ENCODE measurements around the gene CAMK1D. TPM values are rescaled to one million over a fixed set of nuclear protein-coding genes. Genes with fewer than 3 reads are reported as not detected.
"Not testable (repeated sequence)": the region's sequence is repeated elsewhere in the genome, so short reads cannot be mapped to it uniquely, and the experiment has no call there.

CAMK1D gene
- polyA plus RNA-seq, 3 donors: 2.2 to 9.7 (median 8.4) TPM

DNA sequence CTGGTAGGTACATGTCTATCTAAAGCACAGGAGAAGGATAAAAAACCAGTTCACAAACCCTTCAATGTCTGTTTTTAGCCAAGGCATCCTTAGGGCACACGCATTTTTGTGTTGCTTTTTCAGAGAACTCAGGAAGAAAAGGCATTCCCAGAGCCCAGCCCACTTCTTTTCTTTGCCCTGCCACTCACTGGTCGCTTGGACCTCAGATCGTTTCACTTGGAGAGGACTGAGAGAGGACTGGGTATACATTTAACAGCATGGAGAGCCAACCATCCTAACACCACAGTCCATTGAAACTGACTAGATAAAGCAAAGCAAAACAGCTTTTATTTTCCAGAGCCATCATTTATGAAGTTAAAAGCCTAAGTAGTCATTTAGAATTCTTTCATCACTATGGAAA is 194.2 kb downstream of the CAMK1D start:
- H3K27ac ChIP-seq (ENCODE audit: low read depth, low read length): no peak overlapping the region
- 90 to 93% (median 92%) methylated on average over 3 of the region's 3 CpGs for WGBS, 3 donors

DNA sequence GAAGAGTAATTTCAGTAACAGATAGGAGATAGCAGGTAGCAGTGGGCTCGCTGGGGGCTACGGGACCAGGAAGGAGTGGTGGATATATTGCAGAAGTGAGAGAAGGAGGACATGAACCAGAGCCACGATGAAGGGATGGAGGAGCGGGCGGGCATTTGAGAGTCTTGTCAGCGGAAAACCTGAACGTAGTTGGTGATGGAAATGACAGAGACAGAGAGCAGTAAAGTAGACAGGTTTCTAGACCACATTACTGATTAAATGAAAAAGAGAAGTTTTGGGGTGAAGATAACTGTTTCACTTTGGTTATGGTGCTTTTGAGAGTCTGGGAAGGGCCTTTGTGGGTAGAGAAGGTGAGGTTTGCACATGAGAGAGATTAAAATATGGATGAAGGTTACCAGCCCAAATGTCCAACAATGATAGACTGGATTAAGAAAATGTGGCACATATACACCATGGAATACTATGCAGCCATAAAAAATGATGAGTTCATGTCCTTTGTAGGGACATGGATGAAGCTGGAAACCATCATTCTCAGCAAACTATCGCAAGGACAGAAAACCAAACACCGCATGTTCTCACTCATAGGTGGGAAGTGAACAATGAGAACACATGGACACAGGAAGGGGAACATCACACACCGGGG is 196.9 kb downstream of the CAMK1D start:
- not testable (repeated sequence) for H3K27ac ChIP-seq (ENCODE audit: low read depth, low read length)
- WGBS, 3 donors: 94 to 95% (median 95%) methylated on average over 8 to 10 of the region's 10 CpGs

DNA sequence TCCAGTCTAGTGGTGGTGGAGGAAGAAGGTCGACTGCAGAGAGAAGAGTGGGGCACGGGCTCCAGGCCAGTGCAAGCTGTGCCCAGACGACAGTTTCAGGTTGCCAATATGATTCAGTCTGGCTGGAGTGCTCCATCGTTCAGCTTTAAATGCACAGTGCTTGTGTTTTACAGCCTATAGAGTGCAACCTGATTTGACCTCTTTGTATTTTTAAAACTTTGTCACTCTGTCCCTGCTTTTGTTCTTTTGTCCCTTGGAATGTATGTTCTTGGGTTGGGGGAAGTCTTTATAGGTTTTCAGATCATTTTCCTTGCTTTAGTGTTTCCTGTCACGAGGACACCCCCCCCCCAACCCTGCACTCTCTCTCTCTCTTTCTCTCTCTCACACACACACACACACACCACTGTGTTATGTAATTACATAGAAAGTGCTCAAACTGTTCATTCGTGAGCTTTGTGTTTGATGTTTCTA is 198.0 kb downstream of the CAMK1D start:
- 31 to 53% (median 39%) methylated on average over 6 of the region's 6 CpGs for WGBS, 3 donors
- H3K27ac ChIP-seq (ENCODE audit: low read depth, low read length): no peak overlapping the region

DNA sequence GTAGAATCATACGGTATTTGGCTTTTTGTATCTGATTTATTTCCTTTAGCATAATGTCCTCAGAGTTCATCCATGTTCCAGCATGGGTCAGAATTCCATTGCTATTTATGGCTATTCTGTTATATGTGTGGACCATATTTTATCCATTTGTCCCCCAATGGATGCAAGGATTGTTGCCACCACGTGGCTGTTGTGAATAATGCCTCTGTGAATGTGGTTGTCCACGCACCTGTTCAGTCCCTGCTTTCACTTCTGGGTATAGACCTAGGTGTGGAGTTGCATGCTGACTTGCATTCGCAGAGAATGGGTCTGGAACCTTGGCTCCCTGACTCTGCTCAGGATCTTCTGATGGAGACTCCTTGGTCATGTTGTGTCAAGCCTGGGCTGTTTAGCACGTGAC is 199.9 kb downstream of the CAMK1D start:
- WGBS, 3 donors: 67 to 91% (median 85%) methylated on average over 5 of the region's 5 CpGs
- H3K27ac ChIP-seq (ENCODE audit: low read depth, low read length): no peak overlapping the region

DNA sequence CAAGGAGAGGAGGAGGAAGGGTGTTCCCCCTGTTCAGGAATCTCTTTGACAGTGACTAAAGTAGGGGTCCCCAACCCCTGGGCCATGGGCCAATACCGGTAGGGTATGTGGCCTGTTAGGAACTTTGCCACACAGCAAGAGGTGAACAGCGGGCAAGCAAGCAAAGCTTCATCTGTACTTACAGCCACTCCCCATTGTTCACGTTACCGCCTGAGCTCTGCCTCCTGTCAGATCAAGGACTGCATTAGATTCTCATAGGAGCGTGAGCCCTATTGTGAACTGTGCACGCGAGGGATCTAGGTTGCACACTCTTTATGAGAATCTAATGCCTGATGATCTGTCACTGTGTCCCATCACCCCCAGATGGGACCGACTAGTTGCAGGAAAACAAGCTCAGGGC is 201.6 kb downstream of the CAMK1D start:
- H3K27ac ChIP-seq (ENCODE audit: low read depth, low read length): no peak overlapping the region
- WGBS, 3 donors: 97 to 99% (median 98%) methylated on average over 8 of the region's 8 CpGs

DNA sequence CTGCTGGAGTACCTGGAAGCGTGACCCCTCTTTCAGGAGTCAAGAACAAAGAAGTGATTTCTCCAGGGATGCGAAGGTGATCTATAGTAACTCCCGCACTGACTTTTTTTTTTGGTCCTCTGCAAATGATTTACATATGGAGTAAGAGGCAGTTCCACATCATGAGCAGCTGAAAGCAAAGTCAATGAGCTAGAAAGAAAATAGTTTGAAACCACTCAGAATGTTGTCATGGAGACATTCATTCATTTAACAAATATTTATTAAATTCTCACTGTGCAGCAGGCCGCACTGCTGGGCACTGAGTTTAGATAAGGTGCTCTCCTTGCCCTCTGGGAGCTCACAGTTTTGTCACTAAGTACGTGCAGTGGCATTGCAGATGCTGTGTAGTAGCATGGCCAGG is 206.7 kb downstream of the CAMK1D start:
- H3K27ac ChIP-seq (ENCODE audit: low read depth, low read length): no peak overlapping the region
- WGBS, 3 donors: 75 to 86% (median 82%) methylated on average over 5 of the region's 5 CpGs

DNA sequence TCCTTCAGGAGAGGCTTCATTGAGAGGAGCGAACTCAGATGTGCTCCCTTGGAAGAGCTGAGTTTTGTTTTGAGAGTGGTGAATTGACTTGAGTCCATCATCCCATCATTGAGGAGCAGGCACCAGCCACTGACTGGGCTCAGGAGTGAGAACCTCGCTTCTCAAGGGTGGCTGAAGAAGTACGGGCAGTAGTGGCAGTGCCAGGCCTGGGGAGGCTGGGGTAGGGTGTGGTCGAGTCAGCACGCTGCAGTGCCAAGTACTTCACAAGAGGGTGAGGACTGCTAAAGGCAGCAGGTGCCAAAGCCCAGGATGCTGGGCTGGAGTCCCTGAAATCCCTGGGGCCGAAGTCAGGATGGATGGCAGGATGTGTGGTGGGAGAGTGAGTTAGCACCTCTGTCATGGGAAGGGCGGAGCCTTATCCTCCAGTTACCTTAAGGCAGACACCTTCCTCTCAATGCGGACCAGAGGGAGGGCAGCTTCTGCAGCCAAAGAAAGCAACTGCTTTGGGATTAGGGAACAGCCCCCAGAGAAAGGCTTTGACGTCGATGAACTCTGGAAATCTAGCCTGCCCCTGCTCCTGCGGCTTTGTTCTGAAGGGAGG is 210.3 kb downstream of the CAMK1D start:
- no peak overlapping the region for H3K27ac ChIP-seq (ENCODE audit: low read depth, low read length)
- WGBS, 3 donors: 73 to 74% (median 74%) methylated on average over 11 of the region's 11 CpGs

DNA sequence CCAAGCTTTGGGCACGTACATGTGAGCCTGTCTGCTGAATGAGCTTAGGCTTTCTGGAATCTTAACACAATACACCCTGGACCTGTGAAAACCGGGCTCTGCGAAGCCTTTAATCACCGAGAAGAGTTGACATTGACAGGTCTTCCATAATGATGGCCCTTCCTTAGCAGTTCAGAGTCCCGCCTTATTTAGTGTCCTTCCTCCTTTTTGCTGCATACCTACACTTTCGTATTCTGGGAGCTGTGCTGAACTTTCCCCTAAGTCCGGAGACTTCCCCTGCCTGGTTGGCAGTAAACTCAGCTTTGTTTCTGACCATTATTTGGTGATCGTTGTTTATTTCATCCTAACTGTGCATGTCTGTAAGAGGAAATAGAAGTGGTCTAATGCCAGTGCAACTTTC is 212.0 kb downstream of the CAMK1D start:
- H3K27ac ChIP-seq (ENCODE audit: low read depth, low read length): no peak overlapping the region
- WGBS, 3 donors: 88 to 93% (median 89%) methylated on average over 8 of the region's 8 CpGs

DNA sequence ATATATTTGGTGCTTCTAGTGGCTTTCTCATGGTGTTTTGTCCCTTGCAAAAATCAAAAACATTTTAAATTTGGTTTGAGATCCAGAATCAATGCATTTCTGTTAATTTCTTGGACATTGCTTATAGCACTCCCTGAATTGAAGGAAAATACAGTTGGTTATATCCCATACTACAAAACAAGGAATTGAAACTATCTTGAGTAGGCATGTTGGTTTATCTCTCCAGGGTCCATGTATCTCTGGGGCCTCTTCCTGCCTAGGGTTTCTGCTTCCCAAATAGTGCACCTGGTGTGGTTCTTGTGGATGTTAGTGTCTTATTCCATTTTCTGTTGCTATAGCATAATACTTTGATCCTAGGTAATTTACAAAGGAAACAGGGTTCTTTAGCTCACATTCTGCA is 212.4 kb downstream of the CAMK1D start:
- no peak overlapping the region for H3K27ac ChIP-seq (ENCODE audit: low read depth, low read length)

DNA sequence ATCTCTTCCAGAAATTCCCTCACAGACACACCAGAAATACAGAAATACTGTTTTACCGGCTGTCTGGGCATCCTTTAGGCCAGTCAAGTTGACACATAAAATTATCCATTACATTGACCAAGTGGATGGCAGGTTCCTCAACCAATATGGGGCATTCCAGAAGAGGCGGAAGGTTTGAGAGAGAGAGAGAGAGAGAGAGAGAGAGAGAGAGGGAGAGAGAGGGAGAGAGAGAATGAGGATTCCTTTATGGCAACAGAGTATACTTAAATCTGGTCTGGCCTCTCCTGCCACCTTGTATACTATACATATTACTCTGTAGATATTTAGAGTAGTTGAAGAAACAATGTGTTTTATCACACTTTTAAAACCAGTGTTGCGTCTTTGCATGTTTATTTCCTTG is 214.1 kb downstream of the CAMK1D start:
- 94 to 96% (median 94%) methylated on average over 3 of the region's 3 CpGs for WGBS, 3 donors
- H3K27ac ChIP-seq (ENCODE audit: low read depth, low read length): no peak overlapping the region

DNA sequence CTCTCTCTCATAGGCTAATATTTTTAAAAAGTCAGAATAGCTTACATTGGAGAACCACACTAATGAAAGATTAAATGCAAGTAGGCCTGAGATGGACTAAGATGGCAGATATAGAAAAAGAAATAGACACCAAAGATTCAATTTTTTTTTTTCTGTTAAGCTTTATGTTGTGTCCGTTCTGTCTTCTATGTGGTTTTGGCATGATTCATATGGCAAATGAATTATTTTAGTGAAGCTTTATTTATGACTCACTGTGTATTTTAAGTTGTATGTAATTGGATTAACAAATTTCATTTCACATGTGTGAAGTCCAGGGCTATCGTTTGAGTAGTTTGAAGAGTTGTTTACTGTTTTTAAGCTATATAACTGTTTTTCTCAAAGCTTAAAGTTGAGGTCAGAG is 214.8 kb downstream of the CAMK1D start:
- 70 to 74% (median 73%) methylated on average over 2 of the region's 2 CpGs for WGBS, 3 donors

DNA sequence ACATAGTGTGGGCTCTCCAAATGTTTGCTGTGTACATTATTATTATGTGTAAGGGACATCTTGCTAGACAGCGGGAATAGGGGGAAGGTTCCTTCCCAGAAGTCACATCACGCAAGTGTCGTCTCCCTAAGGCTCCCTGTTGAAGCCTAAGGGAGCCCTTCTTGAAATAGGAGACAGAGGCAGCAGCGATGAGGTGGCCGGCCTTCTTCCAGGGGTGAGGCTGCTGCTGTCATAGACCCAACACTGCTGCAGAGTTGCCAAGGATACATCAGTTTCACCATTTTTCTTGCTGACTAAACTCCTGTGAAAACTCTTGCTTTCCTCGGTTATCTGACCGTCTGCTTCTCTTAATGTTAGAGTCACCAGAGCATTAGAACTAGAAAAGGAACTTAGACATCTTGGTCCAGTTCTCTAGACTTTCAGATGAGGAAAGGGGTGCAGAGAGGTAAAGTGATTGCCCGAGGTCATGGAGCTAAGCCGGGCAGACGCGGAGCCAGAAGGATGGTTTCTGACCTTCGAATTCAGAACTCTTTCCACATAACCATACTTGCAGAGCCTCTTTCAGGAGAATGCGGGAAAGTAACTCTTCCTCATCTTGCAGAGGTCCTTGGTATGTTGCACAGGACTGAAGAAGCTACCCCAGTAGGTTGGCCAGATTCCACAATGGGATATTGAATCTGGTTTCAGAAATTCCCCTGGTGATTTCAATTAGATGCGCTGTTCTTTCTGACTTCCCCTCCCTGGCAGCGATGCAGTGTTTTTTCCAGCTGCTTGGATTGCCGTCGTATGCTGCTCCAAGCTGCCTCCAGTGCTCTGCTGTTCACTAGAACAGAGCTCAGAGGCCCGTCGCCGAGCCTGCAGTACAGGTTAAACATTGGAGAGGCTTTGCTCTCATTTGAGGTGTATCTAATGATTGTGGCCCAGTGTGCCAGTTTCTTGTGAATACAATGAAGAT is 217.1 kb downstream of the CAMK1D start:
- no peak overlapping the region for H3K27ac ChIP-seq (ENCODE audit: low read depth, low read length)
- WGBS, 3 donors: 63 to 76% (median 65%) methylated on average over 20 of the region's 20 CpGs

More for the DNA sequence above, 214.8 kb downstream of the CAMK1D start:
- no peak overlapping the region for H3K27ac ChIP-seq (ENCODE audit: low read depth, low read length)

DNA sequence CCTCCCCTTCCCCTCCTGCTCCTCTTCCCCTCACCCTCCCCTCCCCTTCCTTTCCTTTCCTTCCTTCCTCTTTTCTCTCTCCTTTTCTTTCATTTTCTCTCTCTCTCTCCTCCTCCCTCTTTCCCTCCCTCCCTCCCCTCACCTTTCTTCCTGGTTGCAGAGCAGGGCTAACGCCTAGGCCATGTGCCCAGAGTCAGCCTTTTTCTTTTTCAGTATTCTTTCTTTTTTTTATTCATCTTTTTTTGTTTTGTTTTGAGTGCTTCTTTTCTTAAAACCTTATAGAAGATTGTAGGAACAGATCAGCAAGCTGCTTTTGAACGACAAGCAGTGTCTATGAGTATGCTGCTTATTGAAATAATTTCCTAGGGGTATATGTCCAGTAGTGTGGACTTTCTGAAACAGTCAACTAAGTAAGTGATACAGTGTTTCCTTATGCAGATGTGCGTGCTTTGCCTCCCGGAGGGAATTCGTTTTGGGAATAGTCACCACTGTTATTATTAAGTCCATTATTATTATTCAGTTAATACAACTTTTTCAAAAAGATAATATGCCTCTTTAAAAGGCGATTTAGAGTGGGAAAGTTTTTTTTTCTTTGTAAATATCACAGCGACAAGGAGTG is 219.2 kb downstream of the CAMK1D start:
- 63 to 76% (median 71%) methylated on average over 7 of the region's 7 CpGs for WGBS, 3 donors
- H3K27ac ChIP-seq (ENCODE audit: low read depth, low read length): no peak overlapping the region

DNA sequence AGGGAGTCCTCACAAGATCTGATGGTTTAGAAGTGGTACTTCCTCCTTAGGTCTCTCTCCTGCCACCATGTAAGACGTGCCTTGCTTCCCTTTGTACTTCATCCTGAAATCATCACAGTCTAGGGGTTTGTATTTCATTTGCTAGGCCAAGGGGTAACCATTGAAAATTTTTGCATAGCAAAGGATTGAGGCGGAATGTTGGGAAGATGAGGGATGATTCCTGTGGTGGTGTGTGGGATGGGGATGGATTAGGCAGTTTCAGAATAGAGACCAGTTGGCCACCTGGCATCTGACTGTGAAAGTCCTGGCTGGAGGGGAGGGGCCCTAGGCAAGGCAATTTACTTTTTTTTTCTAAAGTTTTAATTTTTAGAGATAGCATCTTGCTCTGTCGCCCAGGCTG is 222.9 kb downstream of the CAMK1D start:
- H3K27ac ChIP-seq (ENCODE audit: low read depth, low read length): no peak overlapping the region
- 82 to 98% (median 86%) methylated on average over 3 of the region's 3 CpGs for WGBS, 3 donors

DNA sequence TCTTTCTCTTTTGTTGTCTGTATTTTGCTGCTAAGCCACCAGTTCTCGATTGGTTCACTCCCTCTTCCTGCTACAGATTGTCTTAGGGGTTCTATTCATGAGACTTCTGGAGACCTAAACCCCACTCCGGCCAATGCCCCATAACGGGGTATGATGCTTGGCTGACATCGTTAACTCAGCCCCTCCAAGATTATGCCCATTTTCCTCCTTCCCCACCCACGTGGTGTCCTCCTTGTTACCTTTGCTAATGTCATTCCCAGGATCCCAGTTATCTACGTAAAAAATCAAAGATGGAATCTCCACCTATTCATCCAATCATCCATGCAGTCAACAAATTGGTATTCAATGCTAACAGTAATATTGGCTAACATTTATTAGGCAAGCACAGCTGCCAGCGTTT is 228.3 kb downstream of the CAMK1D start:
- WGBS, 3 donors: 95 to 99% (median 95%) methylated on average over 7 of the region's 7 CpGs
- no peak overlapping the region for H3K27ac ChIP-seq (ENCODE audit: low read depth, low read length)

DNA sequence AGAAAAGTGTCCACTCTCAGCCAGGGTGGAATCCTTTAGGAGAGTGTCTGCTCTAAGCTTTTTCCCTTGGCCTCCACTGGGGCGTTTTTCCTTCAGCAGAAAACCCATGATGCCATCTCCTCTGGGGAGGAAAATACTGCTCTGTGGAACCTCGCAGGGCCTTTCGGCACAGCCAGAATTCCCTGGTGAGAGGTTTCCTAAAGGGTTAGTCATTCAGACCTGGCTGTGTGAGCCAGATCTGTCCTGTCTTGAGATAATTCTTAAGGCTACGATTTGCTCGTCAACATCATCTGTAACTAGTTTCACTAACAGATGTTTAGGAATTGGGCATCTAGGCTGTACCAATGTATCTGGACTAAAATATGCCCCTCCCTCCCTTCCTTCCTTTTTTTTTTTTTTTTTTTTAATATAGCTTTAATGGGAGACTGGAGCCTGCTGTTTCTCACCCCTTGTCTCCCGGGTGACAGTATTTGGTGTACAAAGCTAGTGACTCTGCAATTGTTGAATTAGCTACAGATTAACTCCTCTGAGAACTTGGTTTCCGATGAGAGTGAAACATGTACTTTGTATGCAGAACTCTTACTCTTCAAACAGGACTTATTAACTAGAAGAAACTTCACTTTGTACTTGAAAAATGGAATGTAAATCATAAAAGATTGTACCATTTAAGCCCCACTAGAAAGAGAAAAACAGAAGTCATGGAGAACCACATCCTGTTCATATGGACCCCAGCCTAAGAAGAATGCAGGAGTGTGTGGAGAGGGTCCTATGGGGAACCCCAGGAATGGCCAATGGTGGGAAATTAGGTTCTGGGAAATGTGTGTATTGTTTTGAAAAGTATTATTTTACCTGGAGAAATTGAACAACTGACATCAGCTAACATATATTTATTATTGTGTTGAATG is 230.9 kb downstream of the CAMK1D start:
- 30 to 39% (median 38%) methylated on average over 7 of the region's 7 CpGs for WGBS, 3 donors
- H3K27ac ChIP-seq (ENCODE audit: low read depth, low read length): no peak overlapping the region

DNA sequence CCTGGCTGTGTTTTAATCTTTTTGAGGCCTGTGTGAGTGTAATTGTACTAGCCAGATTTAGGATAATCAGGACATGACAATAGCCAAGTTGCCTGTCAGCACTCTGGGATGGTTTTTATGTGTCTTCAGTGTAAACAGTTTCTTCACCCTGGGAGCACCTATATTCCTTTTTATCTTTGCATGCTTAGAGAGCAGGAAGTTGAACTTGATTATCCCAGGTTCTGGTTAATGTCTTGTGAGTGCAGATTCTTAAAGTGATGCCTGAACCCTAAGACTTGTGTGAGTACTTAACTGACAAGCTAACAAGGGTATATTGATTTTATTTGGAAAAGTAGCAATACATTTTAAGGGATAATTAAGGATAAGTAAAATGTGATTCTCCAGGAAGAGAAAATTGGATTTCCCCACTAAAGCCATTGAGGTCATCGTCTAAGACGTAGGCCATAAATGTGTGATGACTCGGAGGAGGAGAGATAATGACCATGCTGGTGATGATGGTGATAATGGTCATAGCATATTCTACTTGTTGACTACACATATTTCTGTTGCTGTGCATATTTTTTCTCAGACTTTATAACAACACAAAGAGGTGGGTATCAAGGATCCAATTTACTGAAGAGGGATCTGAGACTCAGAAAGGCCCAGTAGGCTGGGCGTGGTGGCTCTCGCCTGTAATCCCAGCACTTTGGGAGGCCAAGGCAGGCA is 234.7 kb downstream of the CAMK1D start:
- no peak overlapping the region for H3K27ac ChIP-seq (ENCODE audit: low read depth, low read length)
- WGBS, 3 donors: 96 to 98% (median 96%) methylated on average over 5 of the region's 5 CpGs
